Natural killer cell (primary cell): ENCODE results near the gene RNPC3. TPM values are rescaled to one million over a fixed set of nuclear protein-coding genes. Genes with fewer than 3 reads are reported as not detected.

ENCODE experiments used
- ATAC-seq, 3 donors: fragments of 150-1000 bp in 2 of 3; fragments of 200-7000 bp in 1 of 3; cut with Tn5 transposase; 1 replicate in 1 of 3; 2 replicates in 2 of 3; pipeline ENCODE4 v1.10.0; 2021; ENCODE audit warnings: mild to moderate bottlenecking in 2 of 3, moderate library complexity in 2 of 3
- DNase-seq, 2 donors: peaks; one replicate each; pipeline versions ENCODE4 v3.0.0 to v3.0.0-alpha.2; 2013 to 2021; ENCODE audit warnings: mixed read lengths in 1 of 2
- H3K27ac ChIP-seq: one replicate; pipeline ENCODE4 v1.5.1; 2013; ENCODE audit warnings: mild to moderate bottlenecking, low read length
- H3K27me3 ChIP-seq: one replicate; pipeline ENCODE4 v1.6.1; 2013; ENCODE audit warnings: low read length; ENCODE audit not compliant: control insufficient read depth, insufficient read depth
- H3K36me3 ChIP-seq: one replicate; pipeline ENCODE4 v1.6.1; 2013; ENCODE audit warnings: low read length; ENCODE audit not compliant: control insufficient read depth, insufficient read depth
- H3K4me1 ChIP-seq: one replicate; pipeline ENCODE4 v1.6.1; 2013; ENCODE audit warnings: low read length; ENCODE audit not compliant: control insufficient read depth, insufficient read depth
- H3K4me3 ChIP-seq: one replicate; pipeline ENCODE4 v1.5.1; 2013; ENCODE audit warnings: low read length
- H3K9me3 ChIP-seq: one replicate; pipeline ENCODE4 v1.6.1; 2013; ENCODE audit warnings: low read length; ENCODE audit not compliant: control insufficient read depth, insufficient read depth
- H3K27ac Mint-ChIP-seq, 2 donors: one replicate each; pipeline ENCODE4 v1.8.0; 2022; ENCODE audit warnings: mild to moderate bottlenecking in 2 of 2, mixed read lengths in 2 of 2, moderate library complexity in 1 of 2
- H3K27me3 Mint-ChIP-seq, 2 donors: one replicate each; pipeline ENCODE4 v1.8.0; 2022; ENCODE audit warnings: low read depth in 2 of 2, mixed read lengths in 2 of 2
- H3K36me3 Mint-ChIP-seq: one replicate; pipeline ENCODE4 v1.8.0; 2022; ENCODE audit warnings: mixed read lengths
- H3K4me1 Mint-ChIP-seq, 2 donors: one replicate each; pipeline ENCODE4 v1.8.0; 2022; ENCODE audit warnings: mixed read lengths in 2 of 2
- H3K4me3 Mint-ChIP-seq: one replicate; pipeline ENCODE4 v1.8.0; 2022; ENCODE audit warnings: mild to moderate bottlenecking, moderate library complexity, mixed read lengths
- H3K9me3 Mint-ChIP-seq, 2 donors: one replicate each; pipeline ENCODE4 v1.8.0; 2022; ENCODE audit warnings: mixed read lengths in 2 of 2
- WGBS: methylation state at CpG from one replicate; pipeline ENCODE4 v1.1.7; 2013; ENCODE audit warnings: missing lambda C conversion rate; ENCODE audit not compliant: insufficient coverage; 5-methylcytosine and 5-hydroxymethylcytosine counted together
- intact Hi-C: fragments of 100-400 bp; cut with micrococcal nuclease; formaldehyde crosslinking; loops from one replicate; pipeline ENCODE4 v1.14.2; 2022
- total RNA-seq, 4 donors: library from RNA; stranded (reverse); fragments of 120-200 nt in 1 of 4; gene quantifications; one replicate each; pipeline versions ENCODE4 v1.2.3 to v1.2.4, GENCODE V29; 2013 to 2022
- TF ChIP-seq, protein P1 (sequence below): fragments of 200-600 bp; IDR thresholded peaks from one replicate; pipeline ENCODE4 v1.8.0; 2022; ENCODE audit warnings: antibody characterized with exemption

RNPC3 gene
- total RNA-seq, 3 donors from 2014 or later (not counting 1 experiment from before 2014, with no cell fraction given) = 42.9 to 56.7 (median 44.8) TPM

DNA sequence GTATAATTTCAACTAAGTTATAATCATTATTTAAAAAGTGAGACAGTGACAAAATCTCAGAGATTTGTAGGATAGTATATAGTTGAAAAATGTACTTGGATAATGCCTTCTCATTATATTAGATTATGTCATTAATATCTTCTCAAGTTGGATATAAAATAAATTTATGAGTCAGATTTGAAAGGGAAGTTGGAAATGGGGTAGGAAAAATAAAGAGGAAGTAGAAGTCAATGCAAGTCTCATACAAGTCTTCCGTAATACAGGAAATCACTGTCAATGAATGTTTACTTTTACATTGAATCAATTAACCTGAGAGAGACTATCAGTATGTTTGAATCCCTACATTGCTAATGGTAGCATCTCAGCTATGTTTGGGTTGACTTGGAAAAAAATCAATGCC lies 16.2 kb upstream of the RNPC3 start:
- peaks cover 7% of the 10 kb centered on the region for H3K36me3 Mint-ChIP-seq
- ATAC-seq = no peak
- no CpG with 5 or more reads among the region's 1 CpG for WGBS
- Histone ChIP-seq H3K4me1 (no peaks in the 10 kb centered on the region), H3K9me3 (no peaks in the 10 kb centered on the region), H3K27ac (no peak overlapping the region), H3K36me3 (no peaks in the 10 kb centered on the region), H3K27me3 (no peaks in the 10 kb centered on the region), H3K4me3 (no peak overlapping the region)
- intact Hi-C loops = no loop called here
- H3K9me3 Mint-ChIP-seq = peaks cover 4% of the 10 kb centered on the region in 2 donors
- no peak for DNase-seq
- H3K4me3 Mint-ChIP-seq = no peak overlapping the region
- no peak overlapping the region for H3K27ac Mint-ChIP-seq
- peaks cover 0 to 10% of the 10 kb centered on the region in 2 donors for H3K27me3 Mint-ChIP-seq
- TF ChIP-seq, protein P1, sequence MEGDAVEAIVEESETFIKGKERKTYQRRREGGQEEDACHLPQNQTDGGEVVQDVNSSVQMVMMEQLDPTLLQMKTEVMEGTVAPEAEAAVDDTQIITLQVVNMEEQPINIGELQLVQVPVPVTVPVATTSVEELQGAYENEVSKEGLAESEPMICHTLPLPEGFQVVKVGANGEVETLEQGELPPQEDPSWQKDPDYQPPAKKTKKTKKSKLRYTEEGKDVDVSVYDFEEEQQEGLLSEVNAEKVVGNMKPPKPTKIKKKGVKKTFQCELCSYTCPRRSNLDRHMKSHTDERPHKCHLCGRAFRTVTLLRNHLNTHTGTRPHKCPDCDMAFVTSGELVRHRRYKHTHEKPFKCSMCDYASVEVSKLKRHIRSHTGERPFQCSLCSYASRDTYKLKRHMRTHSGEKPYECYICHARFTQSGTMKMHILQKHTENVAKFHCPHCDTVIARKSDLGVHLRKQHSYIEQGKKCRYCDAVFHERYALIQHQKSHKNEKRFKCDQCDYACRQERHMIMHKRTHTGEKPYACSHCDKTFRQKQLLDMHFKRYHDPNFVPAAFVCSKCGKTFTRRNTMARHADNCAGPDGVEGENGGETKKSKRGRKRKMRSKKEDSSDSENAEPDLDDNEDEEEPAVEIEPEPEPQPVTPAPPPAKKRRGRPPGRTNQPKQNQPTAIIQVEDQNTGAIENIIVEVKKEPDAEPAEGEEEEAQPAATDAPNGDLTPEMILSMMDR = no peak
- H3K4me1 Mint-ChIP-seq = no peaks in the 10 kb centered on the region

DNA sequence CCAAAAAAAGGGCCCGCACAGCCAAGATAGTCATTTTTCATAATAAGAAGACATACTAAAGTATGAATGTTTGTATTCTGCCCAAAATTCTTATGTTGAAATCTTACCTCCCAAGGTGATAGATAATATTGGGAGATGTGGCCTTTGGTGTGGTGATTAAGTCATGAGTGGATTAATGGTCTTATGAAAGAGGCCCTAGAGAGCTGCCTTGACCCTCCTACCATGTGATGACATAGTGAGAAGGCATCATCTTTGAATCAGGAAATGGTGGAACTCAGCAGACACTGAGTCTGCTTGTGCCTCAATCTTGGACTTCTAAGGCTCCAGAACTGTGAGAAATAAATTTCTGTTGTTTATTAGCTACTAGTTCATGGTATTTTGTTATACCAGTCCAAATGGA lies 11.8 kb upstream of the RNPC3 start:
- WGBS = no CpG with 5 or more reads among the region's 1 CpG
- H3K27ac ChIP-seq = no peak overlapping the region
- H3K27me3 ChIP-seq = no peaks in the 10 kb centered on the region
- no peak overlapping the region for H3K4me3 Mint-ChIP-seq
- H3K9me3 ChIP-seq = no peaks in the 10 kb centered on the region
- no peak for ATAC-seq
- H3K4me3 ChIP-seq = no peak overlapping the region
- peaks cover 4% of the 10 kb centered on the region in 2 donors for H3K9me3 Mint-ChIP-seq
- no peak for DNase-seq
- peaks cover 7% of the 10 kb centered on the region for H3K36me3 Mint-ChIP-seq
- intact Hi-C loops = loop anchor here (2.0 kb wide), 2 partner anchors 407 to 1993 kb away; no protein-coding TSS in a partner anchor
- no peaks in the 10 kb centered on the region for H3K4me1 Mint-ChIP-seq
- TF ChIP-seq, protein P1 = no peak
- no peak overlapping the region for H3K27ac Mint-ChIP-seq
- H3K4me1 ChIP-seq = no peaks in the 10 kb centered on the region
- H3K27me3 Mint-ChIP-seq = no peaks in the 10 kb centered on the region
- H3K36me3 ChIP-seq = no peaks in the 10 kb centered on the region

DNA sequence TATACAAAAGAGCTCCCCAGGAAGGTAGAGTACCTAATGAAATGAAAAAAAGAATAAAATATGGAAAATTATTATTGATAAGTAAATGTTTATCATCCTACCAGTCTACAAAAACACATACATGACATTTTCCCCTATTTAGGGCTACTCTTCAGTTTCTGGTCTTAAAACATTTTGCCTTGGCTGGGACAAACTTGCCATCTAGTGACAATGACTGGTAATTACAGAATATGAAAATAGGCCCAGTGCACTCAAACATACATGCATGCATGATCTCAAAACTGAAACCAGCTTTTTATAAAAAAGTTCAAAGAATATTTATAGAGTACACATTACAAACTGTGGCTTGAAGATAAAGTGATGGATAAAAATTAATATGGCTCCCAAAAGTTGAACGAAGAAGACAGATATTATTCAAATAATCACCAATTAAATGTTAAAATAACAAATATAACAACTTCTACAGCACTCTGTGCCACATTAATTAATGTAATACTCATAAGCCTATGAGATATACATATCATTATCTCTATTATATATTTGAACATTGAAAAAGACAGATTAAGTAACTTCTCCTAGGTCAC lies 10.5 kb upstream of the RNPC3 start:
- TF ChIP-seq, protein P1 = peak; percentile 77
- H3K9me3 Mint-ChIP-seq = peaks cover 4% of the 10 kb centered on the region in 2 donors
- H3K27ac Mint-ChIP-seq = no peak overlapping the region
- Histone ChIP-seq H3K27ac (no peak overlapping the region), H3K4me1 (no peaks in the 10 kb centered on the region), H3K36me3 (no peaks in the 10 kb centered on the region), H3K4me3 (no peak overlapping the region), H3K9me3 (no peaks in the 10 kb centered on the region), H3K27me3 (no peaks in the 10 kb centered on the region)
- WGBS = no CpG with 5 or more reads among the region's 1 CpG
- peaks cover 7% of the 10 kb centered on the region for H3K36me3 Mint-ChIP-seq
- intact Hi-C loops = loop anchor here (2.0 kb wide), 2 partner anchors 408 to 1994 kb away; no protein-coding TSS in a partner anchor
- no peaks in the 10 kb centered on the region for H3K4me1 Mint-ChIP-seq
- H3K4me3 Mint-ChIP-seq = no peak overlapping the region
- H3K27me3 Mint-ChIP-seq = no peaks in the 10 kb centered on the region
- peak; percentile 71 to 96 (median 89) for ATAC-seq
- peak in 1 of 2 donors; percentile 72 for DNase-seq

DNA sequence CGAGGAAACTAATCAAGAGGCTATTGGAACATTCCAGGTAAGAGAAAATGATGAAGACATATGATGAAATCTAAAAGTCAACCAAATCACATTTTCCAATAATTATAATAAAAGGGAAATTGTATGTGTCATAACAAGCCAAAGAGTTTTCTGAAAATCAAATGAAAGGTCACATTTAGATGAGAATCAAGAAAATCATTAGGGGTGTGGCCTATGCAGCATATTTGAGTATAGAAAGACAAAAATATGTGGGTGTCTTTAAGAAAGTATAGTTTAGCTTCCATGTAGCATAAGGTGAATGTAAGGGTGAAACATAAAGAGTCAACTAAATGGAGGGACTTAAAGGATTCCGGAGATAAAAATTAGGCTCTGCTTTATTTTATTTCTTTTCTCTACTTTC lies 9.2 kb upstream of the RNPC3 start:
- DNase-seq (no peak), ATAC-seq (no peak)
- intact Hi-C loops = no loop called here
- Histone ChIP-seq H3K36me3 (no peaks in the 10 kb centered on the region), H3K4me3 (no peak overlapping the region), H3K4me1 (no peaks in the 10 kb centered on the region), H3K9me3 (no peaks in the 10 kb centered on the region), H3K27ac (no peak overlapping the region), H3K27me3 (no peaks in the 10 kb centered on the region)
- Mint-ChIP-seq H3K4me3 (no peak overlapping the region), H3K9me3 (peaks cover 4% of the 10 kb centered on the region in 2 donors), H3K27ac (no peak overlapping the region), H3K27me3 (no peaks in the 10 kb centered on the region), H3K36me3 (peaks cover 6% of the 10 kb centered on the region), H3K4me1 (no peaks in the 10 kb centered on the region)
- TF ChIP-seq, protein P1 = no peak
- no CpG with 5 or more reads among the region's 2 CpGs for WGBS
